IMR-90 (cell line): ENCODE results near the gene PRICKLE2. TPM values are rescaled to one million over a fixed set of nuclear protein-coding genes. Genes with fewer than 3 reads are reported as not detected.

ENCODE experiments used
- ATAC-seq: fragments of 200-7000 bp; cut with Tn5 transposase; 2 replicates; pipeline ENCODE4 v1.9.1; 2020; ENCODE audit warnings: low read depth, mild to moderate bottlenecking, moderate library complexity
- BruUV-seq: library from RNA; stranded (reverse); fragments of 400-500 nt; replicated peaks from 2 replicates; lab custom pipeline; 2021; lab: Mats Ljungman, UMichigan
- CTCF ChIA-PET: fragments of 300-600 bp; formaldehyde crosslinking; extraction: SDS; loops from one replicate; lab custom pipeline; 2021; ENCODE audit warnings: antibody characterized with exemption; lab: Yijun Ruan, JAX
- POLR2A ChIA-PET: fragments of 300-600 bp; sonication (Branson Sonifier 250); formaldehyde crosslinking; loops from one replicate; lab custom pipeline; 2022; ENCODE audit warnings: antibody characterized with exemption; ENCODE audit not compliant: unreplicated experiment; lab: Charles Lee
- DNase-seq: peaks from one replicate; pipeline ENCODE4 v3.0.0; 2013
- H2AFZ ChIP-seq: replicated peaks from 2 replicates; pipeline ENCODE3; 2013; ENCODE audit warnings: low read length, mild to moderate bottlenecking; ENCODE audit not compliant: poor library complexity
- H2AK5ac ChIP-seq: 2 replicates; pipeline ENCODE4 v1.6.1; 2013; ENCODE audit warnings: low read depth, low read length, inconsistent platforms
- H2AK9ac ChIP-seq: replicated peaks from 2 replicates; pipeline ENCODE3; 2013; ENCODE audit warnings: mild to moderate bottlenecking, low read depth, low read length, moderate library complexity; ENCODE audit not compliant: poor library complexity
- H2BK120ac ChIP-seq: 2 replicates; pipeline ENCODE4 v1.6.1; 2013; ENCODE audit warnings: low read depth, low read length, inconsistent platforms
- H2BK15ac ChIP-seq: 3 replicates; pipeline ENCODE4 v1.6.1; 2013; ENCODE audit warnings: low read depth, low read length, inconsistent platforms
- H2BK20ac ChIP-seq: 2 replicates; pipeline ENCODE4 v1.6.1; 2013; ENCODE audit warnings: low read depth, mild to moderate bottlenecking, inconsistent platforms, low read length, moderate library complexity
- H2BK5ac ChIP-seq: 2 replicates; pipeline ENCODE4 v1.6.1; 2013; ENCODE audit warnings: mild to moderate bottlenecking, low read depth, low read length, inconsistent platforms; ENCODE audit not compliant: poor library complexity, severe bottlenecking
- H3K14ac ChIP-seq: replicated peaks from 2 replicates; pipeline ENCODE4 v1.6.1; 2013; ENCODE audit warnings: low read depth, low read length, inconsistent platforms
- H3K18ac ChIP-seq: 2 replicates; pipeline ENCODE4 v1.6.1; 2013; ENCODE audit warnings: low read depth, low read length, control low read depth
- H3K23ac ChIP-seq: 2 replicates; pipeline ENCODE4 v1.6.1; 2013; ENCODE audit warnings: low read depth, low read length, inconsistent platforms
- H3K27ac ChIP-seq: 2 replicates; pipeline ENCODE4 v1.5.1; 2013; ENCODE audit warnings: mild to moderate bottlenecking, control low read depth, low read length; ENCODE audit not compliant: insufficient read depth
- H3K27me3 ChIP-seq: 2 replicates; pipeline ENCODE4 v1.6.1; 2013; ENCODE audit warnings: low read length; ENCODE audit not compliant: control insufficient read depth, insufficient read depth
- H3K36me3 ChIP-seq: 2 replicates; pipeline ENCODE4 v1.6.1; 2013; ENCODE audit warnings: low read length, mixed read lengths; ENCODE audit not compliant: control insufficient read depth, insufficient read depth
- H3K4ac ChIP-seq: 2 replicates; pipeline ENCODE4 v1.6.1; 2013; ENCODE audit warnings: low read depth, low read length, inconsistent platforms
- H3K4me1 ChIP-seq: 2 replicates; pipeline ENCODE4 v1.6.1; 2013; ENCODE audit warnings: low read length, mixed read lengths; ENCODE audit not compliant: control insufficient read depth, insufficient read depth
- H3K4me2 ChIP-seq: 2 replicates; pipeline ENCODE4 v1.6.1; 2013; ENCODE audit warnings: low read depth, mild to moderate bottlenecking, control low read depth, low read length, moderate library complexity
- H3K4me3 ChIP-seq: 2 replicates; pipeline ENCODE4 v1.5.1; 2013; ENCODE audit warnings: low read depth, mild to moderate bottlenecking, control low read depth, low read length, moderate library complexity; ENCODE audit not compliant: insufficient read depth
- H3K56ac ChIP-seq: 2 replicates; pipeline ENCODE4 v1.6.1; 2013; ENCODE audit warnings: low read length, inconsistent platforms; ENCODE audit not compliant: insufficient read depth; ENCODE audit errors: extremely low read depth
- H3K79me1 ChIP-seq, 2 experiments: 2 replicates each; pipeline ENCODE4 v1.6.1; 2013; ENCODE audit warnings: low read length in 2 of 2, inconsistent platforms in 1 of 2, low read depth in 1 of 2
- H3K9ac ChIP-seq: 2 replicates; pipeline ENCODE4 v1.6.1; 2013; ENCODE audit warnings: low read depth, low read length, control low read depth
- H3K9me1 ChIP-seq: 2 replicates; pipeline ENCODE4 v1.6.1; 2013; ENCODE audit warnings: low read length, inconsistent platforms; ENCODE audit not compliant: insufficient read depth
- H3K9me3 ChIP-seq: 2 replicates; pipeline ENCODE4 v1.6.1; 2013; ENCODE audit warnings: low read length; ENCODE audit not compliant: control insufficient read depth, insufficient read depth
- H4K20me1 ChIP-seq: 2 replicates; pipeline ENCODE4 v1.6.1; 2013; ENCODE audit warnings: low read length, inconsistent platforms; ENCODE audit not compliant: insufficient read depth
- H4K5ac ChIP-seq: 2 replicates; pipeline ENCODE4 v1.6.1; 2013; ENCODE audit warnings: mild to moderate bottlenecking, low read depth, low read length, control low read depth
- H4K8ac ChIP-seq, 2 experiments: 2 replicates each; pipeline ENCODE4 v1.6.1; 2013; ENCODE audit warnings: low read depth in 2 of 2, low read length in 2 of 2, control low read depth in 1 of 2, inconsistent platforms in 1 of 2
- H4K91ac ChIP-seq: 2 replicates; pipeline ENCODE4 v1.6.1; 2013; ENCODE audit warnings: low read depth, low read length, inconsistent platforms; ENCODE audit not compliant: insufficient read depth
- BHLHE40 ChIP-seq: fragments of 150-350 bp; IDR thresholded peaks from 2 replicates; pipeline ENCODE4 v1.6.1; 2016; ENCODE audit warnings: mild to moderate bottlenecking, low read depth, low read length
- CEBPB ChIP-seq: IDR thresholded peaks from 2 replicates; pipeline ENCODE4 v1.6.1; 2012; ENCODE audit warnings: low read depth, low read length, improper control_type of control experiment
- CHD1 ChIP-seq: IDR thresholded peaks from 2 replicates; pipeline ENCODE4 v1.6.1; 2012; ENCODE audit warnings: low read depth, low read length, improper control_type of control experiment
- FOS ChIP-seq: fragments of 150-350 bp; IDR thresholded peaks from 2 replicates; pipeline ENCODE4 v1.6.1; 2016; ENCODE audit warnings: low read depth, low read length
- MAFK ChIP-seq: IDR thresholded peaks from 2 replicates; pipeline ENCODE4 v1.6.1; 2012; ENCODE audit warnings: low read depth, low read length, improper control_type of control experiment
- MAZ ChIP-seq: IDR thresholded peaks from 2 replicates; pipeline ENCODE4 v1.6.1; 2012; ENCODE audit warnings: low read depth, mild to moderate bottlenecking, low read length, improper control_type of control experiment, moderate library complexity, borderline replicate concordance
- MXI1 ChIP-seq: IDR thresholded peaks from 2 replicates; pipeline ENCODE4 v1.6.1; 2012; ENCODE audit warnings: low read depth, mild to moderate bottlenecking, low read length, moderate library complexity, borderline replicate concordance
- NFE2L2 ChIP-seq: fragments of 150-350 bp; IDR thresholded peaks from 2 replicates; pipeline ENCODE4 v1.6.1; 2016; ENCODE audit warnings: low read depth, mild to moderate bottlenecking, low read length
- POLR2A ChIP-seq: IDR thresholded peaks from 2 replicates; pipeline ENCODE4 v1.6.1; 2012; ENCODE audit warnings: mild to moderate bottlenecking, low read depth, low read length
- RAD21 ChIP-seq: IDR thresholded peaks from 2 replicates; pipeline ENCODE4 v1.6.1; 2012; ENCODE audit warnings: low read length, improper control_type of control experiment
- RCOR1 ChIP-seq: IDR thresholded peaks from 2 replicates; pipeline ENCODE4 v1.6.1; 2012; ENCODE audit warnings: mild to moderate bottlenecking, low read length, improper control_type of control experiment; ENCODE audit not compliant: insufficient replicate concordance
- RFX5 ChIP-seq: IDR thresholded peaks from 2 replicates; pipeline ENCODE4 v1.8.0; 2012; ENCODE audit warnings: low read depth, mild to moderate bottlenecking, low read length, moderate library complexity
- SMC3 ChIP-seq: fragments of 150-350 bp; IDR thresholded peaks from 2 replicates; pipeline ENCODE4 v1.6.1; 2016; ENCODE audit warnings: low read depth, mild to moderate bottlenecking, antibody characterized with exemption, low read length, moderate library complexity
- WGBS, 2 experiments: methylation state at CpG; one replicate each; pipeline versions ENCODE4 v1.1.5 to v1.1.7; 2013; ENCODE audit warnings: missing lambda C conversion rate in 2 of 2; ENCODE audit not compliant: insufficient read length in 1 of 2; ENCODE audit errors: extremely low coverage in 2 of 2; 5-methylcytosine and 5-hydroxymethylcytosine counted together
- dilution Hi-C: fragments of 300-500 bp; cut with HindIII; formaldehyde crosslinking; loops from one replicate; pipeline ENCODE4 v1.14.3; 2018; ENCODE audit warnings: low sequenced_read_pairs; ENCODE audit not compliant: unreplicated experiment
- in situ Hi-C: fragments of 300-500 bp; cut with MboI; formaldehyde crosslinking; loops from 3 replicates; pipeline ENCODE4 v1.14.3; 2019; ENCODE audit warnings: low sequenced_read_pairs, inconsistent platforms, mixed read lengths
- intact Hi-C: fragments of 100-400 bp; cut with micrococcal nuclease; formaldehyde crosslinking; loops from 2 replicates; pipeline ENCODE4 v1.10.0; 2022
- polyA plus RNA-seq, 3 experiments: library from polyadenylated mRNA; depleted of rRNA; stranded (reverse); fragments of >200 nt; gene quantifications; 2 replicates each; pipeline ENCODE4 v1.2.3, GENCODE V29; 2012; ENCODE audit warnings: low replicate concordance in 1 of 3
- total RNA-seq: library from RNA; depleted of rRNA; stranded (reverse); fragments of >200 nt; gene quantifications from 2 replicates; pipeline ENCODE4 v1.2.3, GENCODE V29; 2012
- TF ChIP-seq, protein P1 (sequence below): fragments of 150-350 bp; IDR thresholded peaks from 2 replicates; pipeline ENCODE4 v1.6.1; 2017; ENCODE audit warnings: mild to moderate bottlenecking, antibody characterized with exemption, low read length, low read depth
- TF ChIP-seq, protein P2 (sequence below): fragments of 150-350 bp; IDR thresholded peaks from 2 replicates; pipeline ENCODE4 v1.6.1; 2016; ENCODE audit warnings: low read depth, mild to moderate bottlenecking, low read length, moderate library complexity, borderline replicate concordance
- TF ChIP-seq, protein P3 (sequence below): conservative IDR thresholded peaks from 2 replicates; pipeline ENCODE4 v1.5.1; 2012; ENCODE audit warnings: mild to moderate bottlenecking, low read depth, low read length, improper control_type of control experiment

The PRICKLE2 gene
- total and polyA plus RNA-seq, 2 of the 4 experiments (the other 2 are of a cell fraction): 4.1 to 14.2 TPM

DNA sequence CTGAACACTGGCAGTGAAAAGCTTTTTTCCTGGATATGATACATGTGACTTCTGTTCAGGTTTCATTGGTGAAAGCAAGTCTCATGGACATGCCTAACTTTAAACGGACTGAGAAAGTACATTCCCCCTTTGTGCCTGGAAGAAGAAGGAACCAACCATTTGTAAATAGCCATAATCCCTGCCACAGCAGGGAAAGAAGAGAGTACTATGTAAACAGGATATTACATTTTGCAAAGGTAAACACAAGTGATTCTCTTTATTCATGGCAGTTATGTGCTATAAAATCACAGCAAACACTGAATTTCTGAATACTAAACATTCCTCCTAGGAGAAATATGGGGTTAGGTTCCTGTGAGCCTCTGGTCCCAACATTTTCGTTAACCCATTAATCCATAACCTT lies 46.8 kb downstream of the PRICKLE2 start:
- Histone ChIP-seq H4K5ac (peak overlapping the region; percentile 22; the same call in 1 of the 2 replicates), H3K79me1 (peaks cover 35 to 59% of the 10 kb centered on the region in 2 experiments), H3K4ac (no peak overlapping the region), H3K56ac (no peak overlapping the region), H2BK5ac (peak overlapping the region; percentile 65), H2BK20ac (no peak overlapping the region), H3K4me1 (peaks cover 16% of the 10 kb centered on the region), H2AFZ (no peak overlapping the region), H2BK15ac (0 out of 3 replicates have a peak overlapping the region, but pooled peaks have one; percentile 1), H2AK9ac (no peak overlapping the region), H4K8ac (no peak overlapping the region), H2BK120ac (no peak overlapping the region), H3K36me3 (peaks cover 5% of the 10 kb centered on the region; the same call in 1 of the 2 replicates), H3K23ac (no peak overlapping the region), H3K9ac (no peak overlapping the region), H4K20me1 (peaks cover 3% of the 10 kb centered on the region; the same call in 1 of the 2 replicates), H3K18ac (no peak overlapping the region; the same call in 1 of the 2 replicates), H3K4me2 (no peak overlapping the region; the same call in 1 of the 2 replicates), H3K4me3 (no peak overlapping the region), H3K14ac (no peak overlapping the region), H3K9me3 (no peaks in the 10 kb centered on the region), H2AK5ac (peak overlapping the region; percentile 37; the same call in 1 of the 2 replicates), H3K27ac (0 out of 2 replicates have a peak overlapping the region, but pooled peaks have one; percentile 9), H3K27me3 (no peaks in the 10 kb centered on the region), H3K9me1 (peaks cover 13% of the 10 kb centered on the region), H4K91ac (no peak overlapping the region)
- no CpG with 5 or more reads among the region's 2 CpGs for WGBS, 2 experiments
- BruUV-seq: no TSS peak
- ChIA-PET POLR2A (no interaction called here), CTCF (no interaction called here)
- dilution Hi-C loops: no loop called here
- intact Hi-C loops: loop anchor here (5.0 kb wide), 1 partner anchor 44 kb away; no protein-coding TSS in a partner anchor
- no peak for DNase-seq
- in situ Hi-C loops: no loop called here
- no peak for ATAC-seq
- no peak for TF ChIP-seq MAZ
- TF ChIP-seq CHD1: no peak
- TF ChIP-seq MAFK: no peak
- TF ChIP-seq, protein P1, sequence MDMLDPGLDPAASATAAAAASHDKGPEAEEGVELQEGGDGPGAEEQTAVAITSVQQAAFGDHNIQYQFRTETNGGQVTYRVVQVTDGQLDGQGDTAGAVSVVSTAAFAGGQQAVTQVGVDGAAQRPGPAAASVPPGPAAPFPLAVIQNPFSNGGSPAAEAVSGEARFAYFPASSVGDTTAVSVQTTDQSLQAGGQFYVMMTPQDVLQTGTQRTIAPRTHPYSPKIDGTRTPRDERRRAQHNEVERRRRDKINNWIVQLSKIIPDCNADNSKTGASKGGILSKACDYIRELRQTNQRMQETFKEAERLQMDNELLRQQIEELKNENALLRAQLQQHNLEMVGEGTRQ: no peak
- TF ChIP-seq RFX5: no peak
- no peak for TF ChIP-seq NFE2L2
- no peak for TF ChIP-seq BHLHE40
- TF ChIP-seq POLR2A: no peak
- TF ChIP-seq RCOR1: no peak
- TF ChIP-seq SMC3: no peak
- TF ChIP-seq, protein P2, sequence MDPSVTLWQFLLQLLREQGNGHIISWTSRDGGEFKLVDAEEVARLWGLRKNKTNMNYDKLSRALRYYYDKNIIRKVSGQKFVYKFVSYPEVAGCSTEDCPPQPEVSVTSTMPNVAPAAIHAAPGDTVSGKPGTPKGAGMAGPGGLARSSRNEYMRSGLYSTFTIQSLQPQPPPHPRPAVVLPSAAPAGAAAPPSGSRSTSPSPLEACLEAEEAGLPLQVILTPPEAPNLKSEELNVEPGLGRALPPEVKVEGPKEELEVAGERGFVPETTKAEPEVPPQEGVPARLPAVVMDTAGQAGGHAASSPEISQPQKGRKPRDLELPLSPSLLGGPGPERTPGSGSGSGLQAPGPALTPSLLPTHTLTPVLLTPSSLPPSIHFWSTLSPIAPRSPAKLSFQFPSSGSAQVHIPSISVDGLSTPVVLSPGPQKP: no peak
- TF ChIP-seq RAD21: no peak
- TF ChIP-seq, protein P3, sequence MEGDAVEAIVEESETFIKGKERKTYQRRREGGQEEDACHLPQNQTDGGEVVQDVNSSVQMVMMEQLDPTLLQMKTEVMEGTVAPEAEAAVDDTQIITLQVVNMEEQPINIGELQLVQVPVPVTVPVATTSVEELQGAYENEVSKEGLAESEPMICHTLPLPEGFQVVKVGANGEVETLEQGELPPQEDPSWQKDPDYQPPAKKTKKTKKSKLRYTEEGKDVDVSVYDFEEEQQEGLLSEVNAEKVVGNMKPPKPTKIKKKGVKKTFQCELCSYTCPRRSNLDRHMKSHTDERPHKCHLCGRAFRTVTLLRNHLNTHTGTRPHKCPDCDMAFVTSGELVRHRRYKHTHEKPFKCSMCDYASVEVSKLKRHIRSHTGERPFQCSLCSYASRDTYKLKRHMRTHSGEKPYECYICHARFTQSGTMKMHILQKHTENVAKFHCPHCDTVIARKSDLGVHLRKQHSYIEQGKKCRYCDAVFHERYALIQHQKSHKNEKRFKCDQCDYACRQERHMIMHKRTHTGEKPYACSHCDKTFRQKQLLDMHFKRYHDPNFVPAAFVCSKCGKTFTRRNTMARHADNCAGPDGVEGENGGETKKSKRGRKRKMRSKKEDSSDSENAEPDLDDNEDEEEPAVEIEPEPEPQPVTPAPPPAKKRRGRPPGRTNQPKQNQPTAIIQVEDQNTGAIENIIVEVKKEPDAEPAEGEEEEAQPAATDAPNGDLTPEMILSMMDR: no peak
- TF ChIP-seq CEBPB: no peak
- TF ChIP-seq FOS: no peak
- no peak for TF ChIP-seq MXI1
